ENCODE results near the gene CRISPLD2. TPM values are rescaled to one million over a fixed set of nuclear protein-coding genes. Genes with fewer than 3 reads are reported as not detected.

CRISPLD2 gene, protein sequence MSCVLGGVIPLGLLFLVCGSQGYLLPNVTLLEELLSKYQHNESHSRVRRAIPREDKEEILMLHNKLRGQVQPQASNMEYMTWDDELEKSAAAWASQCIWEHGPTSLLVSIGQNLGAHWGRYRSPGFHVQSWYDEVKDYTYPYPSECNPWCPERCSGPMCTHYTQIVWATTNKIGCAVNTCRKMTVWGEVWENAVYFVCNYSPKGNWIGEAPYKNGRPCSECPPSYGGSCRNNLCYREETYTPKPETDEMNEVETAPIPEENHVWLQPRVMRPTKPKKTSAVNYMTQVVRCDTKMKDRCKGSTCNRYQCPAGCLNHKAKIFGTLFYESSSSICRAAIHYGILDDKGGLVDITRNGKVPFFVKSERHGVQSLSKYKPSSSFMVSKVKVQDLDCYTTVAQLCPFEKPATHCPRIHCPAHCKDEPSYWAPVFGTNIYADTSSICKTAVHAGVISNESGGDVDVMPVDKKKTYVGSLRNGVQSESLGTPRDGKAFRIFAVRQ
- 4.6 TPM for total RNA-seq

DNA sequence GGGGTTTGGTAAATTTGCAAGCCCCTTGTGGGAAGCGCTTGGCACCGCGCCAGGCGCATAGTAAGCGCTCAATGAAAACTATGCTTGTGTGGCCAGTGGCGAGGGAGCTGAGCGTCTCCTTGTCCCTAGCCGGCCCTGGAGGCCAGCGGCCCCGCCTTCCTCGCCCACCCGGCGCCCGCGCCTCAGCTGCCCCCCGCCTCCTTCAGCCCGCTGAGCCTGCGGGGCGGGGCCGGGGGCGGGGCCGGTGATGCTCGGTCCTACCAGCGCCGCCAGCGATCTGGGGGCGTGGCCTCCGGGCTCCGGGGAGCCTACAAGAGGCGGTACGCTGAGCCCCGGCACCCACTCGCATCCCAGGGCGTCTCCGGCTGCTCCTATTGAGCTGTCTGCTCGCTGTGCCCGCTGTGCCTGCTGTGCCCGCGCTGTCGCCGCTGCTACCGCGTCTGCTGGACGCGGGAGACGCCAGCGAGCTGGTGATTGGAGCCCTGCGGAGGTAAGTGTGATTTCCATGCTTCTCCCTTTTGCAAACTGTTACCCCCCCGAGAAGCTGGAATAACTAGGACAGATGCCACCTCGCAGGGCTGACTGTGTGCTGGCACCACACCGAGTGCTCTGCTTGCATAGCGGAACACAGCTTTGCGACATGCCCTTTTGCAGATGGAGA, at the start of gene CRISPLD2:
TSS of gene CRISPLD2 (plus strand) at position 342 of the 661 bp plus-strand sequence. CDS start 18,511 bp downstream, outside the sequence.

Other genes with a start within 250 kb of the CRISPLD2 start
- 82.6 TPM for gene COTL1, start 201.9 kb upstream of the CRISPLD2 start, total RNA-seq
- 60.4 TPM for gene KLHL36, start 171.5 kb upstream of the CRISPLD2 start, total RNA-seq
- gene USP10, start 120.0 kb upstream of the CRISPLD2 start, total RNA-seq: 57.2 TPM
- 31.1 TPM for gene ZDHHC7, start 191.6 kb downstream of the CRISPLD2 start, total RNA-seq
- gene KIAA0513, start 207.8 kb downstream of the CRISPLD2 start, total RNA-seq: 49.4 TPM